Mammary epithelial cell (primary cell): ENCODE measurements around the gene PSAPL1.

Experiments
- EZH2 ChIP-seq: IDR thresholded peaks from 2 replicates; pipeline ENCODE4 v1.6.1; 2012; ENCODE audit warnings: low read length, inconsistent platforms, borderline replicate concordance
- TF ChIP-seq, protein P1 (sequence below), 2 donors: IDR thresholded peaks in 1 of 2; conservative IDR thresholded peaks in 1 of 2; 2 replicates each; pipeline ENCODE4 v1.5.1; 2011 to 2012; ENCODE audit warnings: inconsistent platforms in 2 of 2, low read length in 2 of 2, mild to moderate bottlenecking in 2 of 2, control low read depth in 1 of 2, low read depth in 1 of 2; ENCODE audit not compliant: insufficient read depth in 1 of 2; ENCODE audit errors: extremely low read depth in 1 of 2

GRCh38 chr4:7391637-7392437, 42.9 kb downstream of the PSAPL1 start:
- TF ChIP-seq, protein P1, sequence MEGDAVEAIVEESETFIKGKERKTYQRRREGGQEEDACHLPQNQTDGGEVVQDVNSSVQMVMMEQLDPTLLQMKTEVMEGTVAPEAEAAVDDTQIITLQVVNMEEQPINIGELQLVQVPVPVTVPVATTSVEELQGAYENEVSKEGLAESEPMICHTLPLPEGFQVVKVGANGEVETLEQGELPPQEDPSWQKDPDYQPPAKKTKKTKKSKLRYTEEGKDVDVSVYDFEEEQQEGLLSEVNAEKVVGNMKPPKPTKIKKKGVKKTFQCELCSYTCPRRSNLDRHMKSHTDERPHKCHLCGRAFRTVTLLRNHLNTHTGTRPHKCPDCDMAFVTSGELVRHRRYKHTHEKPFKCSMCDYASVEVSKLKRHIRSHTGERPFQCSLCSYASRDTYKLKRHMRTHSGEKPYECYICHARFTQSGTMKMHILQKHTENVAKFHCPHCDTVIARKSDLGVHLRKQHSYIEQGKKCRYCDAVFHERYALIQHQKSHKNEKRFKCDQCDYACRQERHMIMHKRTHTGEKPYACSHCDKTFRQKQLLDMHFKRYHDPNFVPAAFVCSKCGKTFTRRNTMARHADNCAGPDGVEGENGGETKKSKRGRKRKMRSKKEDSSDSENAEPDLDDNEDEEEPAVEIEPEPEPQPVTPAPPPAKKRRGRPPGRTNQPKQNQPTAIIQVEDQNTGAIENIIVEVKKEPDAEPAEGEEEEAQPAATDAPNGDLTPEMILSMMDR (conservative IDR thresholded peaks at IDR 0.05 in 1 of 2, IDR thresholded peaks at IDR 0.05 in 1 of 2; ENCODE audit: extremely low read depth in 1 of 2, insufficient read depth in 1 of 2, low read depth in 1 of 2, low read length in 2 of 2): no peak
- TF ChIP-seq EZH2: no peak
